Tibial nerve (tissue), 4 donors: ENCODE measurements around the gene C10orf62. TPM values are rescaled to one million over a fixed set of nuclear protein-coding genes. Genes with fewer than 3 reads are reported as not detected.
"Not testable (repeated sequence)": the region's sequence is repeated elsewhere in the genome, so short reads cannot be mapped to it uniquely, and the experiment has no call there.

Experiments
- DNase-seq, 2 donors: peaks; one replicate each; pipeline ENCODE4 v3.0.0-alpha.2; 2019; ENCODE audit warnings: low spot score in 2 of 2
- H3K27ac ChIP-seq, 4 donors: fragments of 200-600 bp; sonication (generic) in 3 of 4; one replicate each; pipeline ENCODE4 v1.5.1; 2017 to 2019; ENCODE audit warnings: mild to moderate bottlenecking in 1 of 4
- H3K27me3 ChIP-seq, 2 donors: fragments of 200-600 bp; sonication (generic) in 1 of 2; one replicate each; pipeline versions ENCODE4 v1.5.1 to v1.6.0; 2017 to 2019
- H3K36me3 ChIP-seq, 3 donors: fragments of 200-600 bp; sonication (generic); one replicate each; pipeline ENCODE4 v1.5.1; 2018 to 2019
- H3K4me1 ChIP-seq, 4 donors: fragments of 200-600 bp; sonication (generic) in 3 of 4; one replicate each; pipeline ENCODE4 v1.5.1; 2017 to 2019
- H3K4me3 ChIP-seq, 4 donors: fragments of 200-600 bp; sonication (generic) in 3 of 4; one replicate each; pipeline ENCODE4 v1.5.1; 2017 to 2019; ENCODE audit warnings: mild to moderate bottlenecking in 1 of 4, moderate library complexity in 1 of 4
- H3K9me3 ChIP-seq, 4 donors: fragments of 200-600 bp; sonication (generic) in 3 of 4; one replicate each; pipeline ENCODE4 v1.5.1; 2017 to 2019
- CTCF ChIP-seq, 5 experiments: fragments of 200-600 bp in 3 of 5; fragments of 450-650 bp in 2 of 5; sonication (generic) in 3 of 5; IDR thresholded peaks; one replicate each; pipeline ENCODE4 v1.5.1; 2016 to 2019; ENCODE audit warnings: antibody characterized with exemption in 5 of 5, mild to moderate bottlenecking in 3 of 5, moderate library complexity in 2 of 5
- EP300 ChIP-seq, 2 donors: sonication (generic); formaldehyde crosslinking; IDR thresholded peaks; one replicate each; pipeline ENCODE4 v1.6.1; 2017; ENCODE audit warnings: antibody characterized with exemption in 2 of 2, mild to moderate bottlenecking in 1 of 2
- POLR2A ChIP-seq, 2 donors: fragments of 450-650 bp; IDR thresholded peaks; one replicate each; pipeline ENCODE4 v1.6.1; 2017; ENCODE audit warnings: antibody characterized with exemption in 2 of 2, mild to moderate bottlenecking in 2 of 2, moderate library complexity in 2 of 2
- WGBS, 2 donors: methylation state at CpG; one replicate each; pipeline ENCODE4 v1.1.5; 2018; 5-methylcytosine and 5-hydroxymethylcytosine counted together
- total RNA-seq, 4 donors: library from RNA; depleted of rRNA; stranded (reverse); fragments of >200 nt; gene quantifications; one replicate each; pipeline ENCODE4 v1.1.0, GENCODE V29; 2016

Gene C10orf62
- total RNA-seq, 4 donors from 2014 or later = 1.1 to 1.7 (median 1.2) TPM

- H3K4me3 ChIP-seq = no peak overlapping the region
- H3K9me3 ChIP-seq = no peaks in the 10 kb centered on the region
- TF ChIP-seq POLR2A (IDR thresholded peaks at IDR 0.05) (no peak), CTCF (IDR thresholded peaks at IDR 0.05) (no peak)
- 74 to 88% methylated on average over 10 of the region's 10 CpGs for WGBS, 2 donors
- no peak for DNase-seq
- peaks cover 0 to 49% (median 8%) of the 10 kb centered on the region in 4 donors for H3K4me1 ChIP-seq
- no peaks in the 10 kb centered on the region for H3K27me3 ChIP-seq
- peak overlapping the region in 3 of 4 donors; percentile 10 to 75 (median 63) for H3K27ac ChIP-seq
- H3K36me3 ChIP-seq = no peaks in the 10 kb centered on the region
Observed at GRCh38 chr10:97550336-97551149, 39.0 kb upstream of the C10orf62 start.

- Histone ChIP-seq H3K27me3 (no peaks in the 10 kb centered on the region), H3K27ac (no peak overlapping the region), H3K4me1 (peaks cover 0 to 49% (median 8%) of the 10 kb centered on the region in 4 donors), H3K9me3 (no peaks in the 10 kb centered on the region), H3K4me3 (no peak overlapping the region), H3K36me3 (no peaks in the 10 kb centered on the region)
- no peak for TF ChIP-seq CTCF (IDR thresholded peaks at IDR 0.05)
- TF ChIP-seq EP300 (IDR thresholded peaks at IDR 0.05) = no peak
- no peak for TF ChIP-seq POLR2A (IDR thresholded peaks at IDR 0.05)
- 90 to 97% methylated on average over 6 of the region's 6 CpGs for WGBS, 2 donors
- DNase-seq = no peak
Observed at GRCh38 chr10:97551271-97551670, 38.2 kb upstream of the C10orf62 start.

- DNase-seq = peak; percentile 62 to 73
- Histone ChIP-seq H3K36me3 (no peaks in the 10 kb centered on the region), H3K4me1 (peaks cover 0 to 31% (median 8%) of the 10 kb centered on the region in 4 donors), H3K9me3 (no peaks in the 10 kb centered on the region), H3K4me3 (no peak overlapping the region), H3K27ac (no peak overlapping the region), H3K27me3 (no peaks in the 10 kb centered on the region)
- TF ChIP-seq CTCF (IDR thresholded peaks at IDR 0.05) (peak; percentile 63 to 79 (median 73)), EP300 (IDR thresholded peaks at IDR 0.05) (peak in 1 of 2 donors; percentile 24), POLR2A (IDR thresholded peaks at IDR 0.05) (no peak)
- 11 to 23% methylated on average over 5 to 6 of the region's 6 CpGs for WGBS, 2 donors
Observed at GRCh38 chr10:97553575-97554031, 35.9 kb upstream of the C10orf62 start.

GRCh38 chr10:97554336-97554735 is 35.2 kb upstream of the C10orf62 start:
- peaks cover 0 to 24% (median 8%) of the 10 kb centered on the region in 4 donors for H3K4me1 ChIP-seq
- not testable (repeated sequence) for H3K27ac ChIP-seq, DNase-seq, H3K9me3 ChIP-seq, H3K27me3 ChIP-seq, H3K4me3 ChIP-seq, H3K36me3 ChIP-seq
- 95 to 96% methylated on average over 5 of the region's 5 CpGs for WGBS, 2 donors

- not testable (repeated sequence) for H3K27me3 ChIP-seq, H3K9me3 ChIP-seq, H3K27ac ChIP-seq, H3K4me3 ChIP-seq, H3K36me3 ChIP-seq, DNase-seq
- 85 to 95% methylated on average over 7 to 9 of the region's 10 CpGs for WGBS, 2 donors
- peaks cover 0 to 12% (median 2%) of the 10 kb centered on the region in 4 donors for H3K4me1 ChIP-seq
Observed at GRCh38 chr10:97555541-97555940, 34.0 kb upstream of the C10orf62 start.

GRCh38 chr10:97560731-97561381 is 28.7 kb upstream of the C10orf62 start:
- WGBS, 2 donors = 80 to 87% methylated on average over 14 to 17 of the region's 17 CpGs
- H3K4me3 ChIP-seq = peak overlapping the region in 1 of 4 donors; percentile 33
- not testable (repeated sequence) for H3K27me3 ChIP-seq, H3K27ac ChIP-seq, H3K4me1 ChIP-seq, H3K36me3 ChIP-seq, H3K9me3 ChIP-seq
- DNase-seq = peak in 1 of 2 donors; percentile 44

GRCh38 chr10:97561386-97562077 is 28.0 kb upstream of the C10orf62 start:
- H3K27me3 ChIP-seq, DNase-seq, H3K4me3 ChIP-seq, H3K9me3 ChIP-seq, H3K36me3 ChIP-seq, H3K4me1 ChIP-seq, H3K27ac ChIP-seq: not testable (repeated sequence)
- 86 to 91% methylated on average over 12 of the region's 12 CpGs for WGBS, 2 donors

GRCh38 chr10:97562329-97562728 is 27.2 kb upstream of the C10orf62 start:
- not testable (repeated sequence) for H3K36me3 ChIP-seq, H3K27ac ChIP-seq, H3K4me3 ChIP-seq, H3K4me1 ChIP-seq, DNase-seq, H3K27me3 ChIP-seq, H3K9me3 ChIP-seq
- WGBS, 2 donors = 94 to 95% methylated on average over 5 of the region's 5 CpGs
